Measurements from ENCODE around the gene RPL18A. TPM values are rescaled to one million over a fixed set of nuclear protein-coding genes. Genes with fewer than 3 reads are reported as not detected.

The RPL18A gene
- total and polyA plus RNA-seq, 2 of the 4 experiments (the other 2 are of a cell fraction) = 1,351 to 1,735 TPM

DNA sequence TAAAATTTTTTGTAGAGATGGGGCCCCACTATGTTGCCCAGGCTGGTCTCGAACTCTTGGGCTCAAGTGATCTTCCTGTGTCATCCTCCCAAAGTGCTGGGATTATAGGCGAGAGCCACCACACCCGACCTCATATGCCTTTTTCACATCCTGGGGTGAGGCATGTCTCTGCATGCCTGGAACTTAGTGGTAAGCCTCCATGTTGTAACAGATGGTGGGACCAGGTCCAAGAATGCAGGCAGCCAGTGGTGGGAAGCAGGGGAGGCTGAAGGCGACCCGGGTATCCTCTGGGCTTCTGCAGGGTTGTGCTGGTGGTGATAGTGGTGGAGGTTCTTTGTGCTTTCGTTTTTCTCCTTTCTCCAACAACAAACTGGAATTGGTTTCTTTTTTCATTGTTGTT, 43.0 kb downstream of the RPL18A start:
- TF ChIP-seq NFE2L2 (IDR thresholded peaks at IDR 0.05; ENCODE audit: low read depth, low read length) (no peak), RFX5 (IDR thresholded peaks at IDR 0.05; ENCODE audit: low read depth, low read length) (no peak), SMC3 (IDR thresholded peaks at IDR 0.05; ENCODE audit: low read depth, low read length) (no peak)
- ChIA-PET POLR2A (ENCODE audit: unreplicated experiment) (no interaction called here), CTCF (no interaction called here)
- Histone ChIP-seq H3K4me1 (ENCODE audit: control insufficient read depth, insufficient read depth, low read length) (no peaks in the 10 kb centered on the region), H2BK120ac (ENCODE audit: low read depth, low read length) (no peak overlapping the region), H3K23ac (ENCODE audit: low read depth, low read length) (no peak overlapping the region), H3K4me3 (ENCODE audit: insufficient read depth, low read depth, low read length) (no peak overlapping the region), H4K5ac (ENCODE audit: low read depth, low read length) (no peak overlapping the region; the same call in 1 of the 2 replicates), H2AK9ac (replicated peaks; ENCODE audit: low read depth, low read length, poor library complexity) (peak overlapping the region; percentile 82), H3K9me3 (ENCODE audit: control insufficient read depth, insufficient read depth, low read length) (no peaks in the 10 kb centered on the region), H2AK5ac (ENCODE audit: low read depth, low read length) (no peak overlapping the region), H3K79me1 (ENCODE audit: low read depth in 1 of 2, low read length in 2 of 2) (no peaks in the 10 kb centered on the region), H3K18ac (ENCODE audit: low read depth, low read length) (peak overlapping the region; percentile 67; the same call in 1 of the 2 replicates), H3K4me2 (ENCODE audit: low read depth, low read length) (no peak overlapping the region), H3K14ac (replicated peaks; ENCODE audit: low read depth, low read length) (no peak overlapping the region), H3K4ac (ENCODE audit: low read depth, low read length) (no peak overlapping the region), H2BK20ac (ENCODE audit: low read depth, low read length) (no peak overlapping the region), H3K56ac (ENCODE audit: extremely low read depth, insufficient read depth, low read length) (no peak overlapping the region), H3K9ac (ENCODE audit: low read depth, low read length) (no peak overlapping the region), H3K9me1 (ENCODE audit: insufficient read depth, low read length) (no peaks in the 10 kb centered on the region), H4K20me1 (ENCODE audit: insufficient read depth, low read length) (no peaks in the 10 kb centered on the region), H2BK5ac (ENCODE audit: low read depth, low read length, poor library complexity, severe bottlenecking) (no peak overlapping the region), H2BK15ac (ENCODE audit: low read depth, low read length) (no peak overlapping the region), H4K8ac (ENCODE audit: low read depth in 2 of 2, low read length in 2 of 2) (peak overlapping the region in 1 of 2 experiments; percentile 60; a peak in 2 of 4 replicates), H2AFZ (replicated peaks; ENCODE audit: low read length, poor library complexity) (peak overlapping the region; percentile 74), H4K91ac (ENCODE audit: insufficient read depth, low read depth, low read length) (no peak overlapping the region), H3K27me3 (ENCODE audit: control insufficient read depth, insufficient read depth, low read length) (peaks cover 7% of the 10 kb centered on the region; the same call in 1 of the 2 replicates), H3K36me3 (ENCODE audit: control insufficient read depth, insufficient read depth, low read length) (no peaks in the 10 kb centered on the region), H3K27ac (ENCODE audit: insufficient read depth, low read length) (no peak overlapping the region)
- DNase-seq (peak; percentile 50), ATAC-seq (ENCODE audit: low read depth) (peak; percentile 53)
- no TSS peak for BruUV-seq (replicated peaks)
- WGBS, 2 experiments (ENCODE audit: extremely low coverage in 2 of 2, insufficient read length in 1 of 2) = no CpG with 5 or more reads among the region's 6 CpGs
- dilution Hi-C loops (cut with HindIII; ENCODE audit: low sequenced_read_pairs, unreplicated experiment) (no loop called here), intact Hi-C loops (cut with micrococcal nuclease) (no loop called here), in situ Hi-C loops (cut with MboI; ENCODE audit: low sequenced_read_pairs) (no loop called here)
